Measurements from ENCODE around the gene CCDC134.

Gene CCDC134

GRCh38 chr22:41799486-41800347 is 762 bp upstream of the CCDC134 start:
- TF ChIP-seq CTCF (conservative IDR thresholded peaks at IDR 0.05; ENCODE audit: low read depth), result no peak
- H3K27ac ChIP-seq, result peak overlapping the region; percentile 82
- DNase-seq (ENCODE audit: low spot score), result peak; percentile 6
- ChIA-PET CTCF (interaction anchor here (0.7 to 1.4 kb wide), 3 partner anchors 53 to 512 kb away, joined by 3 read pairs; no protein-coding TSS in a partner anchor), POLR2A (ENCODE audit: low non-redundant PET) (interaction anchor here (0.6 kb wide), 1 partner anchor 42 kb away, joined by 6 read pairs; no protein-coding TSS in a partner anchor)

GRCh38 chr22:41801147-41801819 is 804 bp downstream of the CCDC134 start:
- no peak for TF ChIP-seq CTCF (conservative IDR thresholded peaks at IDR 0.05; ENCODE audit: low read depth)
- peak overlapping the region; percentile 82 for H3K27ac ChIP-seq
- POLR2A ChIA-PET (ENCODE audit: low non-redundant PET), result interaction anchor here (0.5 kb wide), 1 partner anchor 21 kb away, joined by 6 read pairs; no protein-coding TSS in a partner anchor
- CTCF ChIA-PET, result interaction anchor here (0.7 kb wide), 1 partner anchor 21 kb away, joined by 3 read pairs; no protein-coding TSS in a partner anchor
- no peak for DNase-seq (ENCODE audit: low spot score)

GRCh38 chr22:41801886-41802285 is 1.4 kb downstream of the CCDC134 start:
- POLR2A ChIA-PET (ENCODE audit: low non-redundant PET), result no interaction called here
- CTCF ChIA-PET, result no interaction called here
- no peak for TF ChIP-seq CTCF (conservative IDR thresholded peaks at IDR 0.05; ENCODE audit: low read depth)
- H3K27ac ChIP-seq, result no peak overlapping the region
- no peak for DNase-seq (ENCODE audit: low spot score)

- POLR2A ChIA-PET (ENCODE audit: low non-redundant PET), result no interaction called here
- CTCF ChIA-PET, result interaction anchor here (0.6 kb wide), 1 partner anchor 26 kb away, joined by 3 read pairs; no protein-coding TSS in a partner anchor
Observed at GRCh38 chr22:41805639-41806038, 5.2 kb downstream of the CCDC134 start.

GRCh38 chr22:41808400-41808799 is 7.9 kb downstream of the CCDC134 start:
- no peak for DNase-seq (ENCODE audit: low spot score)
- ChIA-PET POLR2A (ENCODE audit: low non-redundant PET) (interaction anchor here (0.6 kb wide), 1 partner anchor 104 kb away, joined by 5 read pairs; no protein-coding TSS in a partner anchor), CTCF (interaction anchor here (1.0 kb wide), 1 partner anchor 111 kb away, joined by 3 read pairs; no protein-coding TSS in a partner anchor)
- no peak overlapping the region for H3K27ac ChIP-seq
- TF ChIP-seq CTCF (conservative IDR thresholded peaks at IDR 0.05; ENCODE audit: low read depth), result no peak

More at GRCh38 chr22:41805639-41806038, 5.2 kb downstream of the CCDC134 start:
- no peak for TF ChIP-seq CTCF (conservative IDR thresholded peaks at IDR 0.05; ENCODE audit: low read depth)
- no peak overlapping the region for H3K27ac ChIP-seq
- DNase-seq (ENCODE audit: low spot score), result no peak

- ChIA-PET POLR2A (ENCODE audit: low non-redundant PET) (no interaction called here), CTCF (no interaction called here)
- no peak for DNase-seq (ENCODE audit: low spot score)
- no peak for TF ChIP-seq CTCF (conservative IDR thresholded peaks at IDR 0.05; ENCODE audit: low read depth)
- H3K27ac ChIP-seq, result no peak overlapping the region
Observed at GRCh38 chr22:41810022-41810421, 9.5 kb downstream of the CCDC134 start.
